Measurements from ENCODE around the gene ZFAND3. TPM values are rescaled to one million over a fixed set of nuclear protein-coding genes. Genes with fewer than 3 reads are reported as not detected.

The ZFAND3 gene
- total RNA-seq, 1 experiment from 2014 or later: 64.0 TPM

DNA sequence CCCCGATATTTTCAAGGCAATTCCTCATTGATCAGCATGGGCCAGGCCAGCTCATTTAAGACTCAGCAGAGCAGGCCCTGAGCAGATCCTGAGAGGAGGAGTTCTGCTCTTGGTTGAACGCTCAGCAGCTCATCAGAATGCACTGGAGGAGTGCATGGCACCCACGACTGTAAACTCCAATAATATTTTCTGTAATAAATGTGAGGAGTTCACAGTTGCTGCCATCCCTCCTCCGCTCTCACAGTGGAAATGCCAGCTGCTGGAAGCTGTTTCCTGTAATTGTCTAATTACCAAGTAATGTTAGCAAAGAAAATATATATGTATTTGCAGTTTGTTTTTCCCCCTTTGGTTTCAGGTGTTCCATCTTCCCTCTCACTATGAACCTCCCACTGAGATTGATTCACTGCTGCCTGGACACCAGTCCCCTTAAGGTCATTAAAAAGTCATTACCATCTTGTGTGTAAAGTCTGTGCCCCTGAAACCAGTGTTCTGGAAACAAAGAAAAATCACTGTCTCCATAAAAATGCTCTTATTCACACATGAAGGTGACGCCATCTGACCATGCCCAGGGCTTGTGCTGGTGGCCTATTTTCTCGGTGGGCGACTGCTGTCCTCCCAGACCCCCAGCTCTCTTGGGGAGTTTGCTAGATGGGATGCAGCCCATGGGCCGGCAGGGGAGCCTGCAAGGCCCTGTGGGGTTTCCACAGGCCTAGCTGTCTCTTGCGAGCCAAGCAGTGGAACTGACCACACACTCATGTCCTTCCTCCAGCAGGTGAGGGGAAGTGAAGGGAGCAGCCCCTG lies 374.2 kb downstream of the ZFAND3 start:
- Histone ChIP-seq H3K27ac (ENCODE audit: low read depth, low read length, poor library complexity, severe bottlenecking) (no peak overlapping the region), H3K36me3 (ENCODE audit: insufficient read depth, low read length, poor library complexity, severe bottlenecking) (no peaks in the 10 kb centered on the region), H3K9me3 (ENCODE audit: low read depth, low read length, poor library complexity, severe bottlenecking) (no peaks in the 10 kb centered on the region), H3K4me1 (ENCODE audit: insufficient read depth, low read length, poor library complexity, severe bottlenecking) (peaks cover 8% of the 10 kb centered on the region), H3K4me3 (ENCODE audit: low read depth, low read length, poor library complexity, severe bottlenecking) (no peak overlapping the region), H3K27me3 (replicated peaks; ENCODE audit: insufficient read depth, low read depth, low read length, poor library complexity) (no peaks in the 10 kb centered on the region)
- intact Hi-C loops (cut with micrococcal nuclease; ENCODE audit: unreplicated experiment): no loop called here
- ChIA-PET POLR2A (ENCODE audit: low non-redundant PET) (no interaction called here), CTCF (no interaction called here)
- no TSS peak for BruUV-seq (replicated peaks)
- TF ChIP-seq EZH2 (IDR thresholded peaks at IDR 0.05; ENCODE audit: borderline replicate concordance, low read depth, low read length, poor library complexity, severe bottlenecking): no peak
- TF ChIP-seq, protein P1, sequence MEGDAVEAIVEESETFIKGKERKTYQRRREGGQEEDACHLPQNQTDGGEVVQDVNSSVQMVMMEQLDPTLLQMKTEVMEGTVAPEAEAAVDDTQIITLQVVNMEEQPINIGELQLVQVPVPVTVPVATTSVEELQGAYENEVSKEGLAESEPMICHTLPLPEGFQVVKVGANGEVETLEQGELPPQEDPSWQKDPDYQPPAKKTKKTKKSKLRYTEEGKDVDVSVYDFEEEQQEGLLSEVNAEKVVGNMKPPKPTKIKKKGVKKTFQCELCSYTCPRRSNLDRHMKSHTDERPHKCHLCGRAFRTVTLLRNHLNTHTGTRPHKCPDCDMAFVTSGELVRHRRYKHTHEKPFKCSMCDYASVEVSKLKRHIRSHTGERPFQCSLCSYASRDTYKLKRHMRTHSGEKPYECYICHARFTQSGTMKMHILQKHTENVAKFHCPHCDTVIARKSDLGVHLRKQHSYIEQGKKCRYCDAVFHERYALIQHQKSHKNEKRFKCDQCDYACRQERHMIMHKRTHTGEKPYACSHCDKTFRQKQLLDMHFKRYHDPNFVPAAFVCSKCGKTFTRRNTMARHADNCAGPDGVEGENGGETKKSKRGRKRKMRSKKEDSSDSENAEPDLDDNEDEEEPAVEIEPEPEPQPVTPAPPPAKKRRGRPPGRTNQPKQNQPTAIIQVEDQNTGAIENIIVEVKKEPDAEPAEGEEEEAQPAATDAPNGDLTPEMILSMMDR (conservative IDR thresholded peaks at IDR 0.05; ENCODE audit: low read depth, low read length): no peak
- DNase-seq (ENCODE audit: low spot score): no peak

DNA sequence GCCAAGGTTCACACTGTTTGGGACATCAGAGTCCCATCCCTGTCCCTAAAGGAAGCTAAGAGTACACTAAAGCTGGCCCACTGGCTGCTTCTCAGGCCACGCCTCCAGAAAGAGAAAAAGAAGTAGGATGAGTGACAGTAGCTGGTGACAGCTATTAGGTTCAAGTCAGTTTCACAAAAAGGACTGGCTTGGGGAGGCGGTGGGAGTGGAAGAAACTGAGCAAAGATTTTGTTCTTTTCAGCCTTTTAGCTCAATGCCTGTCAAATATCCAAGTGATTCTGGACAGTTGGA lies 374.7 kb downstream of the ZFAND3 start:
- no peak overlapping the region for H3K4me3 ChIP-seq (ENCODE audit: low read depth, low read length, poor library complexity, severe bottlenecking)
- H3K27me3 ChIP-seq (replicated peaks; ENCODE audit: insufficient read depth, low read depth, low read length, poor library complexity): no peaks in the 10 kb centered on the region
- TF ChIP-seq, protein P1 (conservative IDR thresholded peaks at IDR 0.05; ENCODE audit: low read depth, low read length): no peak
- no peak for TF ChIP-seq EZH2 (IDR thresholded peaks at IDR 0.05; ENCODE audit: borderline replicate concordance, low read depth, low read length, poor library complexity, severe bottlenecking)
- no TSS peak for BruUV-seq (replicated peaks)
- no peak for DNase-seq (ENCODE audit: low spot score)
- no peaks in the 10 kb centered on the region for H3K36me3 ChIP-seq (ENCODE audit: insufficient read depth, low read length, poor library complexity, severe bottlenecking)
- intact Hi-C loops (cut with micrococcal nuclease; ENCODE audit: unreplicated experiment): no loop called here
- peaks cover 8% of the 10 kb centered on the region for H3K4me1 ChIP-seq (ENCODE audit: insufficient read depth, low read length, poor library complexity, severe bottlenecking)
- ChIA-PET POLR2A (ENCODE audit: low non-redundant PET) (no interaction called here), CTCF (no interaction called here)
- no peak overlapping the region for H3K27ac ChIP-seq (ENCODE audit: low read depth, low read length, poor library complexity, severe bottlenecking)
- H3K9me3 ChIP-seq (ENCODE audit: low read depth, low read length, poor library complexity, severe bottlenecking): no peaks in the 10 kb centered on the region

GRCh38 chr6:38194589-38194988 lies 375.1 kb downstream of the ZFAND3 start:
- ChIA-PET CTCF (no interaction called here), POLR2A (ENCODE audit: low non-redundant PET) (no interaction called here)
- TF ChIP-seq, protein P1 (conservative IDR thresholded peaks at IDR 0.05; ENCODE audit: low read depth, low read length): no peak
- TF ChIP-seq EZH2 (IDR thresholded peaks at IDR 0.05; ENCODE audit: borderline replicate concordance, low read depth, low read length, poor library complexity, severe bottlenecking): no peak
- no peak overlapping the region for H3K4me3 ChIP-seq (ENCODE audit: low read depth, low read length, poor library complexity, severe bottlenecking)
- H3K4me1 ChIP-seq (ENCODE audit: insufficient read depth, low read length, poor library complexity, severe bottlenecking): peaks cover 8% of the 10 kb centered on the region
- DNase-seq (ENCODE audit: low spot score): no peak
- H3K9me3 ChIP-seq (ENCODE audit: low read depth, low read length, poor library complexity, severe bottlenecking): no peaks in the 10 kb centered on the region
- no peaks in the 10 kb centered on the region for H3K36me3 ChIP-seq (ENCODE audit: insufficient read depth, low read length, poor library complexity, severe bottlenecking)
- intact Hi-C loops (cut with micrococcal nuclease; ENCODE audit: unreplicated experiment): no loop called here
- H3K27ac ChIP-seq (ENCODE audit: low read depth, low read length, poor library complexity, severe bottlenecking): no peak overlapping the region
- H3K27me3 ChIP-seq (replicated peaks; ENCODE audit: insufficient read depth, low read depth, low read length, poor library complexity): no peaks in the 10 kb centered on the region
- BruUV-seq (replicated peaks): no TSS peak
